ENCODE data around the gene UBE2E1. TPM values are rescaled to one million over a fixed set of nuclear protein-coding genes. Genes with fewer than 3 reads are reported as not detected.
A peak's percentile ranks its signal among the peaks of the same experiment; 100 is the strongest.
"Not testable (repeated sequence)": the region's sequence is repeated elsewhere in the genome, so short reads cannot be mapped to it uniquely, and the experiment has no call there.

Gene UBE2E1
- total RNA-seq, 4 donors from 2014 or later, result 73.0 to 119 (median 94.6) TPM

DNA sequence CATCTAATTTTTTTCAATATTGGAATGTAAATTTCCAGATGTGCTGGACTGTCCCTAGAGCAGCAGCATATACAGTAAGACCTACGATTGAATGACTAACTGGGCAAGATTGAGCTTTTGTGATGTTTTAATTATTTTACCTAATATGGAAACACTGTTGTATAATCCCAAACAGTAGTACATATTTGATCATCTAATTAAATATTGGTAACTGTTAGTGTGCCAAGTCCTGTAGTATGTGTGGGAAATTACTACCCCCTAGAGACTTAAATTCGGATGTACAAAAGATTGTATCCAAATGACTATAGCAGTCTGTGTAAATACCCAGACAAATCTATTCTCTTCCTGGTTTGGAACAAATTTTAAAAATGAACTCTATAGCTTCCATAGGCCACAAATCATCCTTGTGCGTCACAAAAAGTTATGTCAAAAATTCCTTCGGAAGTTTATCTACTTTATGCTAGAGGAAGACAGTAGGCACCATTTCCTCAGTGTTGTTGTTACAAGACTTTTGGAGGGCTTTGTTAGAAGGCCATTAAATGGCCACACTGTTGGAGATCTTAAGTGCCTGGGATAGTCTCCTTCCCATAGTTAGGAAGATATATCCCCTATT lies 69.5 kb downstream of the UBE2E1 start:
- H3K36me3 ChIP-seq, result no peaks in the 10 kb centered on the region
- TF ChIP-seq EP300 (IDR thresholded peaks at IDR 0.05), result no peak
- TF ChIP-seq, protein P1, sequence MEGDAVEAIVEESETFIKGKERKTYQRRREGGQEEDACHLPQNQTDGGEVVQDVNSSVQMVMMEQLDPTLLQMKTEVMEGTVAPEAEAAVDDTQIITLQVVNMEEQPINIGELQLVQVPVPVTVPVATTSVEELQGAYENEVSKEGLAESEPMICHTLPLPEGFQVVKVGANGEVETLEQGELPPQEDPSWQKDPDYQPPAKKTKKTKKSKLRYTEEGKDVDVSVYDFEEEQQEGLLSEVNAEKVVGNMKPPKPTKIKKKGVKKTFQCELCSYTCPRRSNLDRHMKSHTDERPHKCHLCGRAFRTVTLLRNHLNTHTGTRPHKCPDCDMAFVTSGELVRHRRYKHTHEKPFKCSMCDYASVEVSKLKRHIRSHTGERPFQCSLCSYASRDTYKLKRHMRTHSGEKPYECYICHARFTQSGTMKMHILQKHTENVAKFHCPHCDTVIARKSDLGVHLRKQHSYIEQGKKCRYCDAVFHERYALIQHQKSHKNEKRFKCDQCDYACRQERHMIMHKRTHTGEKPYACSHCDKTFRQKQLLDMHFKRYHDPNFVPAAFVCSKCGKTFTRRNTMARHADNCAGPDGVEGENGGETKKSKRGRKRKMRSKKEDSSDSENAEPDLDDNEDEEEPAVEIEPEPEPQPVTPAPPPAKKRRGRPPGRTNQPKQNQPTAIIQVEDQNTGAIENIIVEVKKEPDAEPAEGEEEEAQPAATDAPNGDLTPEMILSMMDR (IDR thresholded peaks at IDR 0.05), result no peak
- no peak for TF ChIP-seq POLR2A (IDR thresholded peaks at IDR 0.05)
- TF ChIP-seq POLR2AphosphoS5 (IDR thresholded peaks at IDR 0.05), result no peak
- DNase-seq (ENCODE audit: low spot score in 2 of 2), result no peak

DNA sequence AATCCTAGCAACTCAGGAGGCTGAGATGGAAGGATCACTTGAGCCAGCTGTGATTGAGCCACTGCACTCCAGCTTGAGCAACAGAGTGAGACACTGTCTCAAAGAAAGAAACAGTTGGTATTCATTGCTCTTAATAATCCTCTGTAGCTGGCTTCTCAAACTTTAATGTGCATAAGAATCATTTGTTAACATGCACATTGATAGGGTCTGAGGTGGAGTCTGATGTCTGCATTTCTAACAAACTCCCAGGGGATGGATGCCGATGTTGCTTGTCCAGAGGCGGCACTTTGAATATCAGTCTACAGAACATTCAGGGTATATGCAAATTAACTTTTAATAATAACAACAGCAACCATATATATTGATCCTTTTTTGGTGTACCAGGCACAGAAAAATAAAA lies 71.2 kb downstream of the UBE2E1 start:
- 65% methylated on average over 2 of the region's 2 CpGs for WGBS
- H3K9me3 ChIP-seq, result no peaks in the 10 kb centered on the region
- H3K27me3 ChIP-seq, result no peaks in the 10 kb centered on the region
- peaks cover 36% of the 10 kb centered on the region for H3K4me1 ChIP-seq
- H3K36me3 ChIP-seq, result no peaks in the 10 kb centered on the region
- no peak overlapping the region for H3K27ac ChIP-seq
- H3K4me3 ChIP-seq, result no peak overlapping the region
- DNase-seq (ENCODE audit: low spot score in 2 of 2), result no peak
- TF ChIP-seq, protein P1 (IDR thresholded peaks at IDR 0.05), result no peak

More for the DNA sequence above, 69.5 kb downstream of the UBE2E1 start:
- Histone ChIP-seq H3K4me1 (peaks cover 36% of the 10 kb centered on the region), H3K9me3 (no peaks in the 10 kb centered on the region), H3K27me3 (no peaks in the 10 kb centered on the region), H3K27ac (no peak overlapping the region), H3K4me3 (no peak overlapping the region)
- WGBS, result 67% methylated on average over 4 of the region's 4 CpGs

DNA sequence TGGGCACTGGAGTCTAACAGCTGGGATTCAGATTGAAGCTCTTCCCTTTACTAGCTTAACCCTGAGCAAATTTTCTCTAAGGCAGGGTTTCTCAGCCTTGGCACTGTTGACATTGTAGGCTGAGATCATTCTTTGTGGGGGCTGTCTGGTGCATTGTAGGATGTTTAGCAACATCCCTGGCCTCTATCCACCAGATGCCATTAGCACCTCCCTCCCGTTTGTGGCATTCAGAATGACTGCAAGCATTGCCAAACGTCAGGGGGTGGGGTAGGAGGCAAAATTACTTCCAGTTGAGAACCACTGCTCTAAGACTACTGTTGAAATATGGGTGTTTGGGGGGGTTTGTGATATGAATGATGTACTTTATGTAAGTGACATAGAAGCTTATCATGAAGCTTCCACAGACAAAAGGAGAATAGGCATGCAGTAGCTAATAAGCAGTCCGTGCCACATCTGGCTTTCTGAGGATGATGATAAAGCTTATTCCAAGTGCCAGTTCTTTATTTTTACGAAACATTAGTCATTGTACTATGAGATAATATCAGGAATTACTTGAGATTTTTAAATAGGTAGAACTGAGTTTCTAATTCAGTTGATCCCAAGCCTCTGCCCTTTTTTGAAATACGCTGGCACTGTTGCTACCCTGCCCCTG lies 71.7 kb downstream of the UBE2E1 start:
- TF ChIP-seq, protein P1 (IDR thresholded peaks at IDR 0.05), result no peak
- TF ChIP-seq POLR2A (IDR thresholded peaks at IDR 0.05) (no peak), POLR2AphosphoS5 (IDR thresholded peaks at IDR 0.05) (no peak), EP300 (IDR thresholded peaks at IDR 0.05) (no peak)
- Histone ChIP-seq H3K4me3 (no peak overlapping the region), H3K9me3 (no peaks in the 10 kb centered on the region), H3K36me3 (no peaks in the 10 kb centered on the region), H3K4me1 (peaks cover 36% of the 10 kb centered on the region), H3K27ac (peak overlapping the region; percentile 24), H3K27me3 (no peaks in the 10 kb centered on the region)
- WGBS, result 39% methylated on average over 5 of the region's 5 CpGs
- DNase-seq (ENCODE audit: low spot score in 2 of 2), result peak in 1 of 2 donors; percentile 75

DNA sequence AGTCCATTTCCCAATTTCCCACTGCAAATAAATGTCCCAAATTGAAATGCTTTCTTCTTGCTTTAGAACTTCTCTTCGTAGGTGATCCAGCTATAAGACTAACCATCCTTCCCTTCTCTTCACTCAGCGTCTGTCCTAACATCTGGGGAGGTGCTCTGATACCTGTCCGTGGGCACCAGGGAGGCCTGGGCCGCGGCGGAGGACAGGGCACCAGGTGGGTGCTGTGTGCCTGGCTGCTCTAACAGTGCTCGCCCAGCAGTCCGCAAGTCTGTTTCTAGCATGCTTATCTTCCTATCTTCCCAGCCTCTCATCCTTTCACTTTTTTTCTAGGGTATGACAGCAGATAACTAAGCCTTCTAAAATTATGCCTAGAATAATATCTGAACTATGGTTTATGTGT lies 73.7 kb downstream of the UBE2E1 start:
- Histone ChIP-seq H3K9me3 (no peaks in the 10 kb centered on the region), H3K36me3 (no peaks in the 10 kb centered on the region), H3K27me3 (no peaks in the 10 kb centered on the region), H3K4me3 (no peak overlapping the region), H3K27ac (no peak overlapping the region), H3K4me1 (peaks cover 24% of the 10 kb centered on the region)
- no peak for DNase-seq (ENCODE audit: low spot score in 2 of 2)
- no peak for TF ChIP-seq POLR2AphosphoS5 (IDR thresholded peaks at IDR 0.05)
- no peak for TF ChIP-seq EP300 (IDR thresholded peaks at IDR 0.05)
- no peak for TF ChIP-seq POLR2A (IDR thresholded peaks at IDR 0.05)
- TF ChIP-seq, protein P1 (IDR thresholded peaks at IDR 0.05), result no peak
- 96% methylated on average over 8 of the region's 8 CpGs for WGBS

DNA sequence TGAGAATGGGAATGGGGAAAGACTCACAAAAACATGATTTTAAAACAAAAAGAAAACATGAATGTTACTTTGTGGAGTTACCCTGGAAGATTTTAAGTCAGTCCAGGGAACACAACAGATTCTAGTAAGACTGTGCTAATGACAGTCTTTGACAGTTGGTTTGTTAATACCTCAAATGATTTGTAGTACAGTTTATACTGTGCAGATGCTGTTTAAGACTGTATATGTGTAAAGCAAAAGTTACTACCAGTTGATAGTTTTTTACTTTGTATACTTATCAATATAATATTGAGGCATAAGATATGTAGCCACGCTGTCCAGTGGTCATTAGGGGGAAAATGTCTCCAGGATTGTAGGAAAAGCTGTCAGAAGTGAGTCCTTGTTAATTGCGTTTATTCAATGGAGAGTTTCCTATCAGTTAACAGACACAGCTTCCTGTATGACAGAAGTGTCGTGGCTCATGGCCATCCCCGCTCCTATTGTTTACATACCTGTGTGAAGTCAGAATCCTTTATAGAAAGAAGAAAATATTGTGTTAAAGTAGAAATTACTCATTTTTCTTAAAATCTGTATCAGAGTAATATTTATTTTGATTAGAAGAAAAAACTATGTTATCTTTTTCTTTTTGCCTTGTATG lies 75.1 kb downstream of the UBE2E1 start:
- no peak overlapping the region for H3K27ac ChIP-seq
- H3K9me3 ChIP-seq, result no peaks in the 10 kb centered on the region
- WGBS, result 66% methylated on average over 4 of the region's 4 CpGs
- no peaks in the 10 kb centered on the region for H3K27me3 ChIP-seq
- no peak overlapping the region for H3K4me3 ChIP-seq
- DNase-seq (ENCODE audit: low spot score in 2 of 2), result no peak
- H3K4me1 ChIP-seq, result peaks cover 17% of the 10 kb centered on the region
- TF ChIP-seq POLR2AphosphoS5 (IDR thresholded peaks at IDR 0.05) (no peak), POLR2A (IDR thresholded peaks at IDR 0.05) (no peak), EP300 (IDR thresholded peaks at IDR 0.05) (no peak)
- TF ChIP-seq, protein P1 (IDR thresholded peaks at IDR 0.05), result no peak
- no peaks in the 10 kb centered on the region for H3K36me3 ChIP-seq

DNA sequence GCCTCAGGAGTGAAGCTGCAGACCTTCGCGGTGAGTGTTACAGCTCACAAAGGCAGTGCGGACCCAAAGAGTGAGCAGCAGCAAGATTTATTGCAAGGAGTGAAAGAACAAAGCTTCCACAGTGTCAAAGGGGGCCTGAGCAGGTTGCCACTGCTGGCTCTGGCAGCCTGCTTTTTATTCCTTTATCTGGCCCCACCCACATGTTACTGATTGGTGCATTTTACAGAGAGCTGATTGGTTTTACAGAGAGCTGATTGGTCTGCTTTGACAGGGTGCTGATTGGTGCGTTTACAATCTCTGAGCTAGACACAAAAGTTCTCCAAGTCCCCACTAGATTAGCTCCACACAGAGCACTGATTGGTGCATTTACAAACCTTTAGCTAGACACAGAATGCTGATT lies 76.2 kb downstream of the UBE2E1 start:
- not testable (repeated sequence) for H3K36me3 ChIP-seq; H3K27me3 ChIP-seq; H3K4me3 ChIP-seq; DNase-seq (ENCODE audit: low spot score in 2 of 2); H3K9me3 ChIP-seq; H3K27ac ChIP-seq
- 88% methylated on average over 4 of the region's 4 CpGs for WGBS
- H3K4me1 ChIP-seq, result peaks cover 12% of the 10 kb centered on the region

Data from suprapubic skin (tissue), 4 donors.